Measurements from ENCODE around the gene GKAP1. TPM values are rescaled to one million over a fixed set of nuclear protein-coding genes. Genes with fewer than 3 reads are reported as not detected.

GKAP1 gene
- total RNA-seq, 1 donor from 2014 or later: not detected

GRCh38 chr9:83701769-83702168, 115.8 kb downstream of the GKAP1 start:
- Histone ChIP-seq H3K9me3 (no peaks in the 10 kb centered on the region), H3K27ac (peak overlapping the region in 1 of 2 donors; percentile 22), H3K36me3 (no peaks in the 10 kb centered on the region), H3K4me1 (peaks cover 0 to 15% of the 10 kb centered on the region in 2 donors), H3K4me3 (no peak overlapping the region), H3K27me3 (no peaks in the 10 kb centered on the region)
- TF ChIP-seq, protein P1, sequence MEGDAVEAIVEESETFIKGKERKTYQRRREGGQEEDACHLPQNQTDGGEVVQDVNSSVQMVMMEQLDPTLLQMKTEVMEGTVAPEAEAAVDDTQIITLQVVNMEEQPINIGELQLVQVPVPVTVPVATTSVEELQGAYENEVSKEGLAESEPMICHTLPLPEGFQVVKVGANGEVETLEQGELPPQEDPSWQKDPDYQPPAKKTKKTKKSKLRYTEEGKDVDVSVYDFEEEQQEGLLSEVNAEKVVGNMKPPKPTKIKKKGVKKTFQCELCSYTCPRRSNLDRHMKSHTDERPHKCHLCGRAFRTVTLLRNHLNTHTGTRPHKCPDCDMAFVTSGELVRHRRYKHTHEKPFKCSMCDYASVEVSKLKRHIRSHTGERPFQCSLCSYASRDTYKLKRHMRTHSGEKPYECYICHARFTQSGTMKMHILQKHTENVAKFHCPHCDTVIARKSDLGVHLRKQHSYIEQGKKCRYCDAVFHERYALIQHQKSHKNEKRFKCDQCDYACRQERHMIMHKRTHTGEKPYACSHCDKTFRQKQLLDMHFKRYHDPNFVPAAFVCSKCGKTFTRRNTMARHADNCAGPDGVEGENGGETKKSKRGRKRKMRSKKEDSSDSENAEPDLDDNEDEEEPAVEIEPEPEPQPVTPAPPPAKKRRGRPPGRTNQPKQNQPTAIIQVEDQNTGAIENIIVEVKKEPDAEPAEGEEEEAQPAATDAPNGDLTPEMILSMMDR (IDR thresholded peaks at IDR 0.05): no peak
- intact Hi-C loops (cut with DNase I): loop anchor here (5.0 to 10.0 kb wide), 2 partner anchors 211 to 367 kb away; no protein-coding TSS in a partner anchor
- DNase-seq (ENCODE audit: low spot score in 2 of 2): no peak

DNA sequence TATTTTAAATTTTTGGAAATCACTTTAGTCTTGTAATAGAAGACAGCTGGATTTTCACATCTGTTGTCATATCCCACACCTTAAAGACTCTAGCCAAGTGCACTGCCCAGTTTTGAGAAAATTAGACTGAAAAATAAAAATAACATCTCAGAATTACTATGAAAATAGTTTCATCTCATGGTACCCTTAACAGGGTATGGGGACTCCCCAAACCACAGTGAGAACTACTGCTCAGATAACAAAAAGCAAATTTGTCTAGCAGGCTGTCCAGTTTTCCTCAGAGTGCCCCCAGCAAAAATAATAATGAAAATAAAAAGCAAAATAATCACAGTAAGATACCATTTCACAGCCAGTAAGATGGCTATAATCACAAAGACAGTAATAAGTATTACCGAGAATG, 116.3 kb downstream of the GKAP1 start:
- intact Hi-C loops (cut with DNase I): loop anchor here (5.0 to 10.0 kb wide), 2 partner anchors 211 to 366 kb away; no protein-coding TSS in a partner anchor
- Histone ChIP-seq H3K9me3 (no peaks in the 10 kb centered on the region), H3K4me3 (no peak overlapping the region), H3K27ac (peak overlapping the region in 1 of 2 donors; percentile 22), H3K4me1 (peaks cover 0 to 15% of the 10 kb centered on the region in 2 donors), H3K27me3 (no peaks in the 10 kb centered on the region), H3K36me3 (no peaks in the 10 kb centered on the region)
- TF ChIP-seq, protein P1 (IDR thresholded peaks at IDR 0.05): no peak
- DNase-seq (ENCODE audit: low spot score in 2 of 2): no peak

GRCh38 chr9:83699615-83700014, 118.0 kb downstream of the GKAP1 start:
- no peaks in the 10 kb centered on the region for H3K9me3 ChIP-seq
- no peak for DNase-seq (ENCODE audit: low spot score in 2 of 2)
- TF ChIP-seq, protein P1 (IDR thresholded peaks at IDR 0.05): no peak
- intact Hi-C loops (cut with DNase I): loop anchor here (5.0 to 10.0 kb wide), 2 partner anchors 213 to 365 kb away; no protein-coding TSS in a partner anchor
- H3K27ac ChIP-seq: no peak overlapping the region
- no peaks in the 10 kb centered on the region for H3K36me3 ChIP-seq
- no peak overlapping the region for H3K4me3 ChIP-seq
- H3K27me3 ChIP-seq: no peaks in the 10 kb centered on the region
- H3K4me1 ChIP-seq: peaks cover 0 to 16% of the 10 kb centered on the region in 2 donors

GRCh38 chr9:83698976-83699585, 118.5 kb downstream of the GKAP1 start:
- Histone ChIP-seq H3K4me3 (no peak overlapping the region), H3K36me3 (no peaks in the 10 kb centered on the region), H3K27me3 (no peaks in the 10 kb centered on the region), H3K9me3 (no peaks in the 10 kb centered on the region), H3K4me1 (peaks cover 0 to 17% of the 10 kb centered on the region in 2 donors), H3K27ac (no peak overlapping the region)
- TF ChIP-seq, protein P1 (IDR thresholded peaks at IDR 0.05): no peak
- DNase-seq (ENCODE audit: low spot score in 2 of 2): no peak
- intact Hi-C loops (cut with DNase I): no loop called here

- TF ChIP-seq, protein P1 (IDR thresholded peaks at IDR 0.05): no peak
- intact Hi-C loops (cut with DNase I): no loop called here
- Histone ChIP-seq H3K27ac (no peak overlapping the region), H3K9me3 (no peaks in the 10 kb centered on the region), H3K4me3 (no peak overlapping the region), H3K36me3 (no peaks in the 10 kb centered on the region), H3K27me3 (no peaks in the 10 kb centered on the region), H3K4me1 (peaks cover 0 to 4% of the 10 kb centered on the region in 2 donors)
- DNase-seq (ENCODE audit: low spot score in 2 of 2): no peak
Observed at GRCh38 chr9:83691492-83691891, 126.1 kb downstream of the GKAP1 start.

Other genes starting within 250 kb of the GKAP1 start
- not detected for gene IDNK, start 194.6 kb downstream of the GKAP1 start, total RNA-seq
- 118 TPM for gene UBQLN1, start 109.8 kb downstream of the GKAP1 start, total RNA-seq
- 1.9 TPM for gene KIF27, start 103.7 kb upstream of the GKAP1 start, total RNA-seq
- 272 TPM for gene HNRNPK, start 162.4 kb upstream of the GKAP1 start, total RNA-seq
- 0.21 TPM for gene RMI1, start 163.0 kb upstream of the GKAP1 start, total RNA-seq